ENCODE data around the gene ASXL2. TPM values are rescaled to one million over a fixed set of nuclear protein-coding genes. Genes with fewer than 3 reads are reported as not detected.
A peak's percentile ranks its signal among the peaks of the same experiment; 100 is the strongest.

ASXL2 gene
- total and polyA plus RNA-seq, 2 of the 13 experiments (the other 11 are each of a cell fraction or from before 2014, with no cell fraction given) = 12.1 to 19.2 TPM

GRCh38 chr2:25877431-25878360 is 591 bp downstream of the ASXL2 start (continued):
- no peak for TF ChIP-seq ZNF331 (CRISPR knock-in tag; IDR thresholded peaks at IDR 0.05)
- no peak for TF ChIP-seq TEAD2 (CRISPR knock-in tag; IDR thresholded peaks at IDR 0.05)
- 0 out of 2 replicates have a peak, but pooled peaks have one; percentile 9 for TF ChIP-seq SATB2 (CRISPR knock-in tag; IDR thresholded peaks at IDR 0.05)
- peak; percentile 52; the same call in 1 of the 2 replicates for TF ChIP-seq FOXC1 (CRISPR knock-in tag; IDR thresholded peaks at IDR 0.05; ENCODE audit: borderline replicate concordance)
- peak; percentile 28; the same call in 1 of the 2 replicates for TF ChIP-seq ZKSCAN8 (CRISPR knock-in tag; IDR thresholded peaks at IDR 0.05; ENCODE audit: borderline replicate concordance)
- 0 out of 2 replicates have a peak, but pooled peaks have one; percentile 24 for TF ChIP-seq ZSCAN21 (CRISPR knock-in tag; IDR thresholded peaks at IDR 0.05; ENCODE audit: borderline replicate concordance)
- peak; percentile 59; the same call in 1 of the 2 replicates for TF ChIP-seq NR2C2 (CRISPR knock-in tag; IDR thresholded peaks at IDR 0.05; ENCODE audit: borderline replicate concordance)
- peak; percentile 36 for TF ChIP-seq TAF15 (IDR thresholded peaks at IDR 0.05; ENCODE audit: low read depth, low read length, poor library complexity, severe bottlenecking)
- TF ChIP-seq ZBTB46 (CRISPR knock-in tag; IDR thresholded peaks at IDR 0.05; ENCODE audit: borderline replicate concordance) = no peak
- no peak for TF ChIP-seq THYN1 (CRISPR knock-in tag; IDR thresholded peaks at IDR 0.05; ENCODE audit: borderline replicate concordance, low read depth)
- no peak for TF ChIP-seq ZNF180 (CRISPR knock-in tag; IDR thresholded peaks at IDR 0.05; ENCODE audit: borderline replicate concordance, low read depth)
- no peak for TF ChIP-seq ATRX (CRISPR knock-in tag; IDR thresholded peaks at IDR 0.05; ENCODE audit: borderline replicate concordance)
- TF ChIP-seq ZNF34 (CRISPR knock-in tag; IDR thresholded peaks at IDR 0.05; ENCODE audit: borderline replicate concordance) = peak; percentile 40; the same call in 1 of the 2 replicates
- TF ChIP-seq BORCS8-MEF2B (CRISPR knock-in tag; IDR thresholded peaks at IDR 0.05) = no peak; the same call in 1 of the 2 replicates
- TF ChIP-seq ZNF781 (CRISPR knock-in tag; IDR thresholded peaks at IDR 0.05; ENCODE audit: borderline replicate concordance, not compliant biosample characterization) = peak; percentile 24
- no peak; the same call in 1 of the 2 replicates for TF ChIP-seq ZBTB8A (CRISPR knock-in tag; IDR thresholded peaks at IDR 0.05; ENCODE audit: borderline replicate concordance, low read depth)
- peak; percentile 72; the same call in 1 of the 2 replicates for TF ChIP-seq ZNF230 (CRISPR knock-in tag; IDR thresholded peaks at IDR 0.05)
- 0 out of 2 replicates have a peak, but pooled peaks have one; percentile 24 for TF ChIP-seq ISX (CRISPR knock-in tag; conservative IDR thresholded peaks at IDR 0.05)
- no peak for TF ChIP-seq RCOR2 (CRISPR knock-in tag; IDR thresholded peaks at IDR 0.05)
- no peak for TF ChIP-seq STAG1 (CRISPR knock-in tag; IDR thresholded peaks at IDR 0.05)
- TF ChIP-seq FIP1L1 (IDR thresholded peaks at IDR 0.05; ENCODE audit: borderline replicate concordance, insufficient read depth, low read depth, low read length) = peak; percentile 26; the same call in 1 of the 2 replicates
- TF ChIP-seq SALL1 (CRISPR knock-in tag; IDR thresholded peaks at IDR 0.05) = peak; percentile 27; the same call in 1 of the 2 replicates
- TF ChIP-seq ATF3 (CRISPR knock-in tag; IDR thresholded peaks at IDR 0.05) = peak; percentile 9; the same call in 1 of the 2 replicates
- TF ChIP-seq RFX1 (IDR thresholded peaks at IDR 0.05) = peak; percentile 47; the same call in 1 of the 2 replicates
- TF ChIP-seq ZNF430 (CRISPR knock-in tag; IDR thresholded peaks at IDR 0.05) = peak; percentile 76; the same call in 1 of the 2 replicates
- peak; percentile 81 for TF ChIP-seq ZNF776 (CRISPR knock-in tag; IDR thresholded peaks at IDR 0.05)
- peak; percentile 41; the same call in 1 of the 2 replicates for TF ChIP-seq ZNF232 (CRISPR knock-in tag; IDR thresholded peaks at IDR 0.05; ENCODE audit: borderline replicate concordance)
- peak; percentile 41; the same call in 1 of the 2 replicates for TF ChIP-seq ZNF274 (CRISPR knock-in tag; IDR thresholded peaks at IDR 0.05)
